Measurements from ENCODE around the gene ZNF69.

GRCh38 chr19:11950312-11950711, 62.7 kb downstream of the ZNF69 start:
- no peak for TF ChIP-seq MLX (CRISPR knock-in tag; IDR thresholded peaks at IDR 0.05)
- TF ChIP-seq CTCF (IDR thresholded peaks at IDR 0.05): no peak
- TF ChIP-seq ATF2 (CRISPR knock-in tag; IDR thresholded peaks at IDR 0.05; ENCODE audit: borderline replicate concordance, low read depth): no peak
- TF ChIP-seq ZBTB43 (CRISPR knock-in tag; IDR thresholded peaks at IDR 0.05): no peak

Measured in WTC11 (cell line).